CD4-positive, alpha-beta T cell (primary cell): ENCODE results near the gene POC1B. TPM values are rescaled to one million over a fixed set of nuclear protein-coding genes. Genes with fewer than 3 reads are reported as not detected.

Source experiments
- ATAC-seq: fragments of 200-7000 bp; cut with Tn5 transposase; one replicate; pipeline ENCODE4 v1.10.0; 2022; ENCODE audit warnings: mild to moderate bottlenecking; ENCODE audit not compliant: poor library complexity
- CTCF ChIA-PET: fragments of 350-600 bp; sonication (Branson Sonifier 250); formaldehyde crosslinking; loops from one replicate; lab custom pipeline; 2021; ENCODE audit warnings: antibody characterized with exemption, inconsistent platforms; lab: Charles Lee
- POLR2A ChIA-PET: fragments of 350-600 bp; sonication (Branson Sonifier 250); formaldehyde crosslinking; loops from one replicate; lab custom pipeline; 2021; ENCODE audit warnings: antibody characterized with exemption, inconsistent platforms; lab: Charles Lee
- DNase-seq, 14 experiments: peaks; one replicate each; pipeline ENCODE4 v3.0.0-alpha.2; 2013 to 2020; ENCODE audit warnings: mixed read lengths in 2 of 14
- H3K27ac ChIP-seq, 2 donors: one replicate each; pipeline versions ENCODE4 v1.5.1 to v1.7.0; 2013; ENCODE audit warnings: low read length in 2 of 2, low read depth in 1 of 2, mild to moderate bottlenecking in 1 of 2
- H3K27me3 ChIP-seq, 2 experiments: 1 replicate in 1 of 2; 2 replicates in 1 of 2; pipeline versions ENCODE4 v1.6.1 to v1.7.0; 2013; ENCODE audit warnings: low read length in 2 of 2, control low read depth in 1 of 2, mild to moderate bottlenecking in 1 of 2, moderate library complexity in 1 of 2; ENCODE audit not compliant: insufficient read depth in 2 of 2, control insufficient read depth in 1 of 2
- H3K36me3 ChIP-seq: one replicate; pipeline ENCODE4 v1.6.1; 2013; ENCODE audit warnings: low read length, control low read depth; ENCODE audit not compliant: insufficient read depth
- H3K4me1 ChIP-seq: one replicate; pipeline ENCODE4 v1.6.1; 2013; ENCODE audit warnings: low read length, control low read depth; ENCODE audit not compliant: insufficient read depth
- H3K4me3 ChIP-seq: one replicate; pipeline ENCODE4 v1.5.1; 2013; ENCODE audit warnings: mild to moderate bottlenecking, low read length, moderate library complexity
- H3K9me3 ChIP-seq, 2 experiments: 1 replicate in 1 of 2; 2 replicates in 1 of 2; pipeline versions ENCODE4 v1.6.1 to v1.7.0; 2013; ENCODE audit warnings: low read length in 2 of 2, mild to moderate bottlenecking in 2 of 2, control low read depth in 1 of 2, moderate library complexity in 1 of 2; ENCODE audit not compliant: control insufficient read depth in 1 of 2, insufficient read depth in 1 of 2
- H3K27ac Mint-ChIP-seq: one replicate; pipeline ENCODE4 v1.8.0; 2020; ENCODE audit warnings: mixed read lengths
- H3K27me3 Mint-ChIP-seq: one replicate; pipeline ENCODE4 v1.8.0; 2021; ENCODE audit warnings: mixed read lengths
- H3K36me3 Mint-ChIP-seq: one replicate; pipeline ENCODE4 v1.8.0; 2021; ENCODE audit warnings: low read depth, mixed read lengths
- H3K4me1 Mint-ChIP-seq: one replicate; pipeline ENCODE4 v1.8.0; 2021; ENCODE audit warnings: low read depth, mixed read lengths
- H3K4me3 Mint-ChIP-seq: one replicate; pipeline ENCODE4 v1.8.0; 2020; ENCODE audit warnings: mild to moderate bottlenecking, mixed read lengths
- H3K9me3 Mint-ChIP-seq: one replicate; pipeline ENCODE4 v1.8.0; 2020; ENCODE audit warnings: mixed read lengths
- intact Hi-C, 2 experiments: fragments of 100-400 bp; cut with DNase I in 1 of 2; cut with micrococcal nuclease in 1 of 2; formaldehyde crosslinking; loops; one replicate each; pipeline versions ENCODE4 v1.15.1 to v1.9.0; 2023 to 2025; cut with DNase I, micrococcal nuclease
- total RNA-seq, 174 experiments: library from RNA in 2 of 174; stranded (reverse) in 2 of 174; gene quantifications; one replicate each; pipeline ENCODE4 v1.2.3 and lab custom pipeline; 2021 to 2026
- TF ChIP-seq, protein P1 (sequence below): fragments of 200-600 bp; IDR thresholded peaks from one replicate; pipeline ENCODE4 v1.8.0; 2022; ENCODE audit warnings: antibody characterized with exemption, mild to moderate bottlenecking

Gene POC1B
- total RNA-seq, 2 experiments from 2014 or later, result 14.9 to 16.2 TPM

GRCh38 chr12:89538897-89539296, 13.1 kb upstream of the POC1B start:
- Mint-ChIP-seq H3K4me3 (no peak overlapping the region), H3K4me1 (peaks cover 7% of the 10 kb centered on the region)
- CTCF ChIA-PET, result no interaction called here

DNA sequence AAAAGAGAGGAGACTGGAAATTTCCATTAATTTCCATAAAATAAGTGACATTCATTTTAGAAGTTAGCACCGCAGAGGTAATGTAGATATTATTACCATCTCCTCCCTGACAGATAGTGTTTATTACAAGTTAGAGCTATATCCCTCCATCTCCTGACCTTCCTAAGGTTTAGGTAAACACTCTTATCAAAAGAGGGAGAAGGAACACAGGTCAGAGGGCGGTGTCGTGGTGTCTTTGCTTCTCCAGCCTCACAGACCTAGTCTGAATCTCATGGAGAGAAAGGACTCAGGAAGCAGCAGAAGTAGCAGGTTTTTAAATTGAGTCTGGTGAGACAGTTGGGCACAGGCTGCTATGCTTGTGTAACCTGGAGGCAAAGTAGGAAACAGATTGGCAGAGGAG, 11.5 kb upstream of the POC1B start:
- no peak for DNase-seq
- Histone ChIP-seq H3K27me3 (no peaks in the 10 kb centered on the region), H3K4me3 (no peak overlapping the region), H3K9me3 (no peaks in the 10 kb centered on the region), H3K36me3 (no peaks in the 10 kb centered on the region), H3K4me1 (no peaks in the 10 kb centered on the region), H3K27ac (no peak overlapping the region)
- Mint-ChIP-seq H3K27ac (no peak overlapping the region), H3K27me3 (no peaks in the 10 kb centered on the region), H3K4me3 (no peak overlapping the region), H3K36me3 (no peaks in the 10 kb centered on the region), H3K4me1 (no peaks in the 10 kb centered on the region), H3K9me3 (no peaks in the 10 kb centered on the region)
- ChIA-PET CTCF (interaction anchor here (0.6 kb wide), 1 partner anchor 25 kb away, joined by 3 read pairs; no protein-coding TSS in a partner anchor), POLR2A (no interaction called here)
- TF ChIP-seq, protein P1, sequence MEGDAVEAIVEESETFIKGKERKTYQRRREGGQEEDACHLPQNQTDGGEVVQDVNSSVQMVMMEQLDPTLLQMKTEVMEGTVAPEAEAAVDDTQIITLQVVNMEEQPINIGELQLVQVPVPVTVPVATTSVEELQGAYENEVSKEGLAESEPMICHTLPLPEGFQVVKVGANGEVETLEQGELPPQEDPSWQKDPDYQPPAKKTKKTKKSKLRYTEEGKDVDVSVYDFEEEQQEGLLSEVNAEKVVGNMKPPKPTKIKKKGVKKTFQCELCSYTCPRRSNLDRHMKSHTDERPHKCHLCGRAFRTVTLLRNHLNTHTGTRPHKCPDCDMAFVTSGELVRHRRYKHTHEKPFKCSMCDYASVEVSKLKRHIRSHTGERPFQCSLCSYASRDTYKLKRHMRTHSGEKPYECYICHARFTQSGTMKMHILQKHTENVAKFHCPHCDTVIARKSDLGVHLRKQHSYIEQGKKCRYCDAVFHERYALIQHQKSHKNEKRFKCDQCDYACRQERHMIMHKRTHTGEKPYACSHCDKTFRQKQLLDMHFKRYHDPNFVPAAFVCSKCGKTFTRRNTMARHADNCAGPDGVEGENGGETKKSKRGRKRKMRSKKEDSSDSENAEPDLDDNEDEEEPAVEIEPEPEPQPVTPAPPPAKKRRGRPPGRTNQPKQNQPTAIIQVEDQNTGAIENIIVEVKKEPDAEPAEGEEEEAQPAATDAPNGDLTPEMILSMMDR, result no peak
- no peak for ATAC-seq
- intact Hi-C loops, result no loop called here

More at GRCh38 chr12:89538897-89539296, 13.1 kb upstream of the POC1B start:
- Mint-ChIP-seq H3K27ac (no peak overlapping the region), H3K27me3 (no peaks in the 10 kb centered on the region), H3K36me3 (no peaks in the 10 kb centered on the region), H3K9me3 (no peaks in the 10 kb centered on the region)
- no peak for ATAC-seq
- no peak overlapping the region for H3K4me3 ChIP-seq
- no peak overlapping the region for H3K27ac ChIP-seq
- no peaks in the 10 kb centered on the region for H3K36me3 ChIP-seq
- H3K4me1 ChIP-seq, result peaks cover 10% of the 10 kb centered on the region
- POLR2A ChIA-PET, result no interaction called here
- TF ChIP-seq, protein P1, result no peak
- DNase-seq, result no peak
- H3K27me3 ChIP-seq, result no peaks in the 10 kb centered on the region
- H3K9me3 ChIP-seq, result no peaks in the 10 kb centered on the region
- intact Hi-C loops, result no loop called here

GRCh38 chr12:89529738-89530137, 3.9 kb upstream of the POC1B start:
- Histone ChIP-seq H3K27me3 (no peaks in the 10 kb centered on the region), H3K4me3 (no peak overlapping the region), H3K9me3 (no peaks in the 10 kb centered on the region), H3K36me3 (no peaks in the 10 kb centered on the region), H3K4me1 (peaks cover 2% of the 10 kb centered on the region), H3K27ac (no peak overlapping the region)
- DNase-seq, result peak in 3 of 14 experiments; percentile 69 to 73 (median 72)
- Mint-ChIP-seq H3K27ac (peak overlapping the region; percentile 4), H3K9me3 (no peaks in the 10 kb centered on the region), H3K27me3 (no peaks in the 10 kb centered on the region), H3K36me3 (peaks cover 2% of the 10 kb centered on the region), H3K4me1 (peaks cover 19% of the 10 kb centered on the region), H3K4me3 (peak overlapping the region; percentile 58)
- POLR2A ChIA-PET, result interaction anchor here (1.0 kb wide), 1 partner anchor 62 kb away, joined by 3 read pairs; no protein-coding TSS in a partner anchor
- intact Hi-C loops, result loop anchor here (1.0 to 10.0 kb wide), 9 partner anchors 57 to 1385 kb away; partner anchors contain the start of genes ATP2B1 (in 2 of the 2), CEP290 (in 2 of the 2), TMTC3 (in 2 of the 2) and DUSP6 (in 1 of the 2)
- TF ChIP-seq, protein P1, result peak; percentile 81
- peak; percentile 37 for ATAC-seq
- CTCF ChIA-PET, result interaction anchor here (2.3 kb wide), 1 partner anchor 510 kb away, joined by 9 read pairs; no protein-coding TSS in a partner anchor
